Suppressor macrophage (primary cell): ENCODE results near the gene EFCAB5.
"Not testable (repeated sequence)": the region's sequence is repeated elsewhere in the genome, so short reads cannot be mapped to it uniquely, and the experiment has no call there.

ENCODE experiments used
- DNase-seq, 4 experiments: peaks; one replicate each; pipeline ENCODE4 v3.0.0-alpha.2; 2020 to 2022
- total RNA-seq, 17 experiments: gene quantifications; one replicate each; lab custom pipeline; 2026; ENCODE audit warnings: mixed read lengths in 6 of 17, inconsistent platforms in 3 of 17; lab: John Stamatoyannopoulos, UW

The EFCAB5 gene
- total RNA-seq, result 0.04 to 4.1 (median 0.15) reads per million in 17 experiments

DNA sequence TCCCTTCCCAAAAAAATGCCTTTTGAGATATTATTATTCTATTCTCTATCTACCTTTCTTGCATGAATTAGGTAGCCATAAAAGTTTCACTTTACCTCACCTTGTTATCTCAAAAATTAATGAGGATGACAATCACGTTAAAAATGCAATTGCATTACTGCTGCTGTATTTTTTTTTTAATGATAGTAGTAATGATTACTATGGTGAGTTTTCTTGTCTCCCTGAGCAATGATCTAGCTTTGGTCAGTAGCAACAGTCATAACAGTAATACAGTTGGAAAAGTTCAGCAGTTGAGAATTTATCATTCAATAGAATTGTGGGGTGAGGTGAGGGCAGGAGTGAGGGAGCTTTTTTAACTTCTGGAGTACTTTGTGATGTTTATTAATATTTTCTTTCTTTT is at the start of gene EFCAB5:
TSS of gene EFCAB5 (plus strand) at position 301 of the 400 bp plus-strand sequence. CDS start 163 bp downstream, outside the sequence.
- DNase-seq, result no peak

DNA sequence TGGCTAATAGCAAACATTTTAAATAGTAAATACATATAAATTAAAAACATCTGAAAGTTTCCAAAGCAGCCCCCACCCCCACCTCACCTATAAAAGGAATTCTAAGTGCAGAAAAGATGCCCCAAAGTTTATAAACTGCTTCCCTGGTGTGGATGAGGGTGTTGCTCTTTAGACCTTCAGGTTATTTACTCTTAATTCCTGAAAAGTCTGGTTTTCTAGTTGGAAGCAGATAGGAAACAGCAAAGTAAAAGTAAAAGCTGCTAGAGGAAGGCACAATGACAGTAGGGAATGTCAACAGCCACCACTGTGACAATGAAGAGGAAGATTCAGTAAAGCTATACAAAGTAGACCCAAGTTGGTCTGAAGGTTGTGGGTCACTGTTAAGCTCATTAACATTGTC is 49.2 kb upstream of the EFCAB5 start:
- no peak for DNase-seq

DNA sequence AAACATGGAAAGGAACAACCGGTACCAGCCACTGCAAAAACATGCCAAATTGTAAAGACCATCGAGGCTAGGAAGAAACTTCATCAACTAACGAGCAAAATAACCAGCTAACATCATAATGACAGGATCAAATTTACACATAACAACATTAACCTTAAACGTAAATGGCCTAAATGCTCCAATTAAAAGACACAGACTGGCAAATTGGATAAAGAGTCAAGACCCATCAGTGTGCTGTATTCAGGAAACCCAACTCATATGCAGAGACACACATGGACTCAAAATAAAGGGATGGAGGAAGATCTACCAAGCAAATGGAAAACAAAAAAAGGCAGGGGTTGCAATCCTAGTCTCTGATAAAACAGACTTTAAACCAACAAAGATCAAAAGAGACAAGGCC is 44.3 kb upstream of the EFCAB5 start:
- not testable (repeated sequence) for DNase-seq

DNA sequence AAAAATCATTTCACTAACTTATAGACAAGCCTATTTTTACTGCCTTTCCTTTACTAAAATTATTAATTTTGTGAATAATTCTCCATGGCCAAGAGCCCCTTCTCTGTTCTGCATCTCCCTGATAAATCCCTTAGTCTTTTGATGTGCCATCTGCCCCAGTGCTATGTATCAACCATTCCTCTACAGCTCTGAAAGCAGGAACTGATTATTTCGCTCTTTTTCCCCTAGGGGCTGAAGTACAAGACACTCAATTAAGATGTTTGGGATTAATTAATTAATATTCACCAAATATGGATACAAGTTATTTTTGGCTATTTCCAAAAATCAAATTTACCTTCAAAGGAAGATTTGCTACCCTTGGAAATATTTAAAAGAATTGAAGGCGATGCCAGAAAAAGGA is 38.0 kb upstream of the EFCAB5 start:
- DNase-seq, result no peak

DNA sequence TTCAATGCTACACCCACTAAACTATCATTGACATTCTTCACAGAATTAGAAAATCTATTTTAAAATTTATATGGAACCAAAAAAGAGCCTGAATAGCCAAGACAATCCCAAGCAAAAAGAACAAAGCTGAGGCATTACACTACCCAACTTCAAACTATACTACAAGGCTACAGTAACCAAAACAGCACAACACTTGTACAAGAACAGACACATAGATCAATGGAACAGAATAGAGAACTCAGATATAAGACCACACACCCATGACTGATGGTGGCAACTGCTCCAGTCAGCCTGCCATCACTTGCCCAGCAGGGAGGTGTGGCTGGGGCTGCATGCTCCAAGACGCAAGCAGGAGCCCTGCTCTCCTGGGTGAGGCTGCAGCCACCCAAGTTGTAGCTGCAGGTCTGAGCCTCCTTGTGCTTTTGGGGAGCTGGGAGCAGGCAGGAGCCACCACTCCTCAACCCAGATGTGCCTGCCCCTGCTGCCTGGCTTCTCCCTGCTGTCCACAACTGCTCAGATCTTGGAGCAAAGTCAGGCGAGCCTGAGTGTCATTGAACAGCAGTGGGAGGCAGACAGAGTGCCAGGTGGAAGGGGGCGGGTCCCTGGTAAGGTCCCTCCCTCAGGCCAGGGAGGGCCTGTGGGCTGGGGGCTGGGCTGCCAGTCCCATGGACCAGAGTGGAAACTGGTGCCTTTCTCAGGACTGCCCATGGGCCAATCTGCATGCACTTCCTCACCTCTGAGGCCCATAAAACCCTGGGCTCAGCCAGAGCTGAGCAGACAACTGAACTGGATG is 36.2 kb upstream of the EFCAB5 start:
- DNase-seq, result no peak

DNA sequence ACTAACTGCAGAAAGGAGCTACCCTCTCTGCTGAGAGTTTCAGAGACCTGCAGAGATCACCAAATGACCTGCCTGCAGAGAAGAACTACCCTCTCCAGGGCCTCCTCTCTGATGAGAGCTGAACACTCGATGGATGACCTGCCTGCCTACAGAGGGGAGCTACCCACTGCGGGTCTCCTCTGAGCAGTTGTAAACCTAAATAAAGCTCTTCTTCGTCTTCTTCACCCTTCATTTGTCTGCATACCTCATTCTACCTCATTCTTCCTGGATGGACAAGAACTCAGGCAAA is 35.6 kb upstream of the EFCAB5 start:
- no peak for DNase-seq

DNA sequence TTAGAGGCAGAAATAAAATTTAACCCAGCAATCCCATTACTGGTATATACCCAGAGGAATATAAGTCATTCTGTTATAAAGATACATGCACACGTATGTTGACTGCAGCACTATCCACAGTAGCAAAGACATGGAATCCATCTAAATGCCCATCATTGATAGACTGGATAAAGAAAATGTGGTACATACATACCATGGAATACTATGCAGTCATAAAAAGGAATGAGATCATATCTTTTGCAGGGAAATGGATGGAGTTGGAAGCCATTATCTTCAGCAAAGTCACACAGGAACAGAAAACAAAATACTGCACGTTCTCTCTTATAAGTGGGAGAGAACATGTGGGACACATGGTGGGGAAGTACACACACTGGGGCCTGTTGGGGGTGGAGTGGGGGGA is 34.5 kb upstream of the EFCAB5 start:
- DNase-seq, result no peak

DNA sequence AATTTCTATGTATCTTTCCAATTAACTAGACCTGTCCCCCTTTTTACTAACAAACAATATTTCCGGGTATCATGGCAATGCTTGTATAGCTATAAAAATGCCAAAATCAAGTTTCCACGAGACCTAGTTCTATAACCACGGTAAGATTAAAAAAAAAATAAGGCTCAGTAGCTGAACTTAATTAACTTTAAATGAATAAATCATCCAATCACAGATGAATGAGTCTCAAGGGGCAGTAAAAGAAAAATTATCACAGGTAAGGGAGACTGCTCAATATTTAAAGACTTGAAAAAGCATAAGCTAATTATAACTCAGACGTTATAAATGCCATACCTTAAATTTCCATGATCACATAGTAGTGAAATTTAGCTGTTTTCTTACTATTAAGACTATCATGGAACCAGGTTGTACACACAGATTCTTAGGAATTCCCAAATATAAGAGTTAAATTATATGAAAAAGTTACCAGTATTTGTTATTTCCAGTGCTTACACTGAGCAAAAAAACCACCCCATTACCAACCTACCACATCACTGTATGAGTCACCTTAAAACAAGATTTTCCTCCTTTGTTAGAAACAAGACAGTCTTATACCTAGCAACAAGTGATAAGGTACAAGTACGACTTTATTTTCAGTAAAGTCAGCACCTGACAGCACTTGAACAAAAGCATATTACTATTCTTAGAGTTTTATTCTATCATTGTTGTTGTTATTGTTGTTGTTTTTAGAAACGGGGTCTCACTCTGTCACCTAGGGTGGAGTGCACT is 32.0 kb upstream of the EFCAB5 start:
- no peak for DNase-seq

DNA sequence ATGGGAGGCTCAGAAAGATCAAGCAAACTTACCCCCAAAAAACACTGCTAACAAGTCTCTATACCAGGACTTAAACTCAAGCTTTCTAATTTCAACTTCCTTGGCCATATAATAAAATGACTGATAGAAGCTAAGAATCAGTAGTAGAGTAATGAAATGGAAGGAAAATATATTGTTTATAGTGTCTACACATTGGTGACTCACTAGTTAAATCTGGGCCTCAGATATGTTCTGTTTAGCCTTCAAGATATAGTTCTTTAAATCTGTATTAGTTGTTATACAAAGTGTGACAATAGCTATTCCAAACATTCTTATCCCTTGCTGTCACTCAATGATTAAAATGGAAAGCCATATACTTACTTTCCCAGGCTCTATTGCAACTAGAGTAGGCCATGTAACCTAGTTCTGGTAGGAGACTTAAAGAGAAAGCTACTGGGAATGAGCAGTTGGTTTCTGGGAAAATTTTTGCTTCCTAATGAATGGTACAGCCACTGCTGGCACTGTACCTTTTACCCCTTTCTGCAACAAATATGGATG is 29.7 kb upstream of the EFCAB5 start:
- no peak for DNase-seq

DNA sequence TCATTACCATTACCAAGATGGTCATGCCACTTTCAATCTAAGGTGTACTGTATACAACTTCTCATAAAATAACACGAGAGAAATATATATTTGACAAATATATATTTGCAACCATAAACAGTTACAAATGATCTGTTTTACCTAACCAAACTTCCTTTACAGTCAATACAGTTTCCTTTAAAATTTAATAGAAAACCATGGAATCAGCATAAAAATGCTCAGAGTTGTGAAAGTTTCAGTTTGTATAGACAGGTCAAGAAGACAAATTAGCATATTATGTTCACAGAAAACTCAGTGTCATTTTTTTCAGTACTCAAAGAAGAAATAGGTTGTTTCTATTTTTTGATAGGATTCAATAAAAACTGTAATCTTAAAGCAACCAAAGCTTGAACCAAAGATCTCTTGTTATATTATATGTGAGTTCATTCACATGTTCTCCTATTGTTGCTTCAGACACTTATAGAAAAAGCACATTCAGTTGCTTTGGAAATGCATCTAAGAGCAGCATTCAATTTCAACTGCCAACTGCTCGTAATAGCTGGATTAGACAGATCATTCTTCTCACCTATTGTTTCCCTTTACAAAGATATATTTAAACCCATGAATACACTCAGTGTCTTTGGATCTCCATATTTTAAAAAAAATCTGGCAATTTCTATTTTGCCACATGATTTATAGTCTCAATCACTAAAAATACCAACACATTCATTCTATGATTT is 26.5 kb upstream of the EFCAB5 start:
- no peak for DNase-seq

DNA sequence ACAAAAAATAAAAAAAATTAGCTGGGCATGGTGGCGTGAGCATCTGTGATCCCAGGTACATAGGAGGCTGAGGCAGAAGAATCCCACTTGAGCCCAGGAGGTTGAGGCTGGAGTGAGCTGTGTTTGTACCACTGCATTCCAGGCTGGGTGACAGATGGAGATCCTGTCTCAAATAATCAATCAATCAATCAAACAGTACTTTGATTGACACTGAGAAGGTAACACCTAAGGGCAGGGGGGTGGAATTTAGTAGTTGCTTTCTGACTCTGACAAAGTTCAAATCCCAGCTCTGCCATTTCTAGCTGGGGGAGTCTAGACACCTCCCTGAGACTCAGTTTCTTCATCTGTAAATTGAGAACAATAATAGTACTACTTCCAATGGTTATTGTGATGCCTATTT is 23.4 kb upstream of the EFCAB5 start:
- no peak for DNase-seq

DNA sequence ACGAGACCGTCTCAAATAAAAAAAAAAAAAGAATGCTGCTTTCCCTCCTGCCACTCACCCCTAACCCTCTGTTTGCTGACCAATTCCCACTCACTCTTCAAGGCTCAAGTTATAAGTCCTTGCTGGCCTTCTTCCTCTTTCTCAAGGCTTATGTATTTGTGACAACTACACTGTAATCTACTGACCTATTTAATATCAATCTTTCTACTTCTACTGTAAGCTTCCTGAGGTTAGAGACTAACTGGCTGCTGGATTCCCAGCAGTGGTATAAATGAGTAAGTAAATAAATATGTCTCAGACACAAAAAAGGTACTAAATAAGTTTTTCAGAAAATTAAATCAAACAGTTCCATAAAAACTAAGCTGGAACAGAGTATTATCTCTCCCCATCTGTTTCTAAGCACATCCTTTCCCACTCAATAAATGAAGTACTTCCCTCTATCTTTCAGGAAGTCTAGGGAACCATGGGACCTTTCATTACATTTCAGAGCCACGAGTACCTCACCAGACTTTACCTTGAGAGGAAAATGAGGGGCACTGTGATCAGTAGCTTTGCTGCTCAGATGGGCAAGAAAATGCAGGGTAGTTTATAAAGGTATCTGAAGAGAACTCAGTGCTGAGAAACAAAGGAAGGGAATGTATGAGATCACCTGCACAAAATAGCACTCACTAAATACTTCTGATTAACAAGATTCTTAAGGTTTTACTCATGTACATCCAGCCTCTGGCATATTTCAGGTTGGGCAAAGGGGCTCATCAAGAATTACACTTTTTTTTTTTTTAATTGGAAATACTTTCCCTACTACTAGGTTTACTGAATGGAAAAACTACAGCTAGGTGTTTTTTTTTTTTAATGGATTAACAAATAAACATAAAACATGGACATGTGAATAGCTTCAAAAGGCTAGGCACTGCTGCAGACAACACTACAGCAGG is 22.2 kb upstream of the EFCAB5 start:
- peak; percentile 9 to 60 (median 26) for DNase-seq

DNA sequence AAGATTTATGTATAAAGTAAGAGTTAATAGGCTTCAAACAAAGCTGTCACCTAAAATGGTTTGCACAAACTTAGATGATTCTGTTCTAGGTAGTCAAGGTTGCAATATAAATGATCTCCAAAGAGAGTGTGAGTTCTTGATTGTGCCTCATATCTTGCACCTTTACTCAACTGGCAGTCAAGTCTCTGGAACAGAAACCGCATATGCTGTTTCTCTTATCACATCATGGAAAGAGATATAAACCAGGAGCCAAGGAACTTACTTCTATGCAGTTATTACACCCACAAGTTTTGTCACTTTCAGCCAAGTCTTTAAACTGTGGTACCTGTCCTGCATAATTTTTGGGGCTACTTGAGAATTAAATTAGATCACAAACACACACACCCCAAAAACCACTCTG is 16.6 kb upstream of the EFCAB5 start:
- no peak for DNase-seq

DNA sequence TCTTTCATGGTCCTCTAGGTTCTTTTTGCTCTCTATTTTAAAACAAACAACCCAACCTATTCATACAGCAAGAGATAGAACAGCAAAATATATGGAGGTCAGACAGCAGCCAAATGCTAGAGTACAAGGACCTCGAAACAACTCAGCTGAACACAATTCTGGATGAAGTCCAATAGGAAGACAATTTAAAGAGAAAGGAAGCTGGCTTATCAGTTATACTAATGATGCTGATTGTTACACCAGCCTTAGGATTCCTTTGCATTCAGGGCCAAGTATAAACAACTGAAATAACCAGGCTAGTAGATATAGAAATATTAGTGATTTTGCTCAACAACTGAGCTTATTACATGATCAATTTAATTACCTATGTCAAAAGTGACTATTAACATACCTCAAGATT is 13.9 kb upstream of the EFCAB5 start:
- no peak for DNase-seq

DNA sequence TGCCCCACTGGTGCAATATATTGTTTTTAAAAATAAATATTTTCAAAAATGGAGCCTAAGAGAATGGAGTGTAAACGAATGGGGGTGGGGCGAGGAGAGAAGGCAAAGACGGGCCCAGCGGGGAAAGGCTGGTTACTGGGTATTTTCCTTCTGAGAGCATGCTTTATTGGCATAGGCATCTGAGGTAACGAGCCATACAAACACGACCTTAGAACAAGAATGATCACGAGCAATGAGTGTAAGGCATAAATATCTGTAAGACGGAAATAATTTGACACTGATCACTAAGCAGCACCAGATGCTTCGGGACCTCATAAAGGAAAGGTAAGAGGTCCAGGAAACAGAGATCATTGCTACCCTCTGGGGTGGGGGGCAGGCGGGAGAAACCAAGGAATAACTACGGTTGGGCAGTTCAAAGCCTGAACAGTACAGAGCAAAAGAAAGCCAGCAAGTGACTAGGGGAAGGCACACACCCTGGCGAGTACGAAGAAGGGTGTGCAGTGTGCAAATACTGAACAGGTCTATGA is 12.4 kb upstream of the EFCAB5 start:
- DNase-seq, result peak; percentile 11 to 34 (median 32)

DNA sequence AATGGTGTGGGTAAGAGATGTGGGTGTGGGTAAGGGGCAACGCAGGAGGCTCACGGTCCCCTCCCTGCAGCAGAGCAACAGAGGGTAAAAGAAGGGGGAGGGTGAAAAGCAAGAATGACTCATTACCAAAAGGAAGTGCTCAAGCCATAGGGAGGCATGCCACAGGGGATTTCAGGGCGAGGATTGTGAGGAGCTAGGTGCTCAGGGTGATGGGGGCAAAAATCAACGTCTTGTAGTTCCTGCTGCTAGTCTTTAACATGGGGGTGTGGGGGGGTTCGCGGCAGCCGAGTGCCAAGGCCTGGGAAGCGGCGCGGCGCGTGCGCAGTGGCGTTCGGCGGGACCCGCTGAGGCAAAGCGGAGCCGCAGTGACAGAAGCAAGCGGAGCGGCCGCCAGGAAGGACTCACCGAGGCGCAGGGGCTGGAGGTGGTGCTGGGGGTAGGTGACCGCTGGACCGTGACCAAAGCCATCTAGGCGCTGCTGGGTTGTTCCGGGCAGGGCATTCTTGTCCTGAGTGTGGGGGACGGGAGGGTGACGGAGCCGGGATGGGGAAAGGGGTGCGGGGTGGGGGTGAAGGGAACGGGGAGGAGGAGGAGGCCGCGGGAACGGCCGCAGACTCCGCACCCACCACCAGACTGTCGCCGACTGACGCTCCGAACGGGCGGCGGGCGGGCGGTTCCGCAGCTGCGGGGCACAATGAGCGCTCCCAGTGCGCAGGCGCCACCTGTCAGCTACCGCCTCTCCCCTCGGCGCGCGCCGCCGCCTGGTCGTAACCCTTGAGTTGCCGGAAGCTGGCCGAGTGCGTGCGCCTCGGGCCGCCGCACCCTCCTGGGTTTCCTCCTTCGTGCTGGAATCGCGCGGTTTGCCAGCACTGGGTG is 11.7 kb upstream of the EFCAB5 start, which contains the start of gene SSH2:
TSS of gene SSH2 (minus strand) at position 696 of the 876 bp plus-strand sequence. CDS start at position 468, 228 bp downstream.
- peak; percentile 91 to 96 (median 94) for DNase-seq

DNA sequence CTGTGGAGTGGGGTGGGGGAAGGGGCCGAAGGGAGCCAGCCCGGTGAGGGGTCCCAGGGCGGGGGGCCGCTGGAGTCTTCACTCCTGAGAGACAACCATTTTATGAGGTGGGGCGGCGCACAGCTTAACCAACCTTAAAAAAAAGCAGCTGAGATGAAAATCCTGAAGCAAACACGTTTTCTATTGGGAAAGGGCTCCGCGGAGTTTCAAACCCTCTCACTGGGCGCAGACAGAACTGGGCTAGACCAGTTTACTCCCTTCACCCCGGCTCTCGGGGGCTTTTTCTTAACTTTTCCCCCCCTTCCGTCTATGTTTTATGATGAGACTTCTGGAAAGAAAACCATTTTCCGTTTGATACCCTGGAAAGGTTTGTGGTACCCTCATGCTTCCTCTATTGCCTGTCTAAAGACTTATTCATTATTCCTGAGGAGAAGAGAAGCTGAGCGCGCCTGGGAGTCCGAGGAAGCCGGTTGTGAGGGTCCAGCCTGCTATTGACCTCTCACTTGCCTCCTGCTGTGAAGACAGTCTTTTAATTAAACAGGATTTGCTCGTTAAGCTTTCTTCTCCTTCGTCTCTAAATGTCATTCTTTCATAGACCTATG is 10.9 kb upstream of the EFCAB5 start:
- DNase-seq, result peak in 2 of 4 experiments; percentile 21 to 39

DNA sequence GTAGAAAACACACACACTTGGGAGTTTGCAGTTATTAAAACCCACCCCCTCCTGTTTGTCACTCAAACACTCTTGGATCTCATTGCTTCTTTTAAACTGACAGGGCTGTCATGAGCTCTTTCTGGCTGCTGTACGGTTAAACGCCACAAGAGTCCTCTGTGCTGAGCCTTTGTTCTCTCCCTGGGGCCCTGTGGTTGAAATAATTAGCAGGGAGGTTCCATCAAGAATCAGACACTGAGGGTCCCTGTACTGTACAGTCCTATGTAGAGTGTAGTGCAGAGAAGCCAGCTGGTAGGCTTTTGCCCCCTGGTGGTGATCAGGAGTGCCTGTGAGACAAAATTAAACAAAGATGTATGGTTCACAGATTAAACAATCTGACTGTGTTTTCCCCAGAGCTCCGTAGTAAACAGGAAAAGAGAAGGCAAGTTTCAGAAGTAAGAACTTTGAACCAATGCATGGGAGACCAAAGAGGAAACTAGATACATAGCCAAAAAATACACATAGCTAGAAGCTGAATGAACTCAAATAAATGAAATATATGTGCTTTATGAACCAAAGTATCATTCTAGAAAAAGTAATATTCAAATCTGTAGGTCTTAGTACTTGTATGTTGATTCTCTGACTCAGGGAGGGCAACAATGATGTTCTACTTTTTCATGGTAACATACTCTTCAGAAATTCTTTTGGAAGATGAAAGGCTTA is 10.1 kb upstream of the EFCAB5 start:
- peak; percentile 64 to 89 (median 84) for DNase-seq

DNA sequence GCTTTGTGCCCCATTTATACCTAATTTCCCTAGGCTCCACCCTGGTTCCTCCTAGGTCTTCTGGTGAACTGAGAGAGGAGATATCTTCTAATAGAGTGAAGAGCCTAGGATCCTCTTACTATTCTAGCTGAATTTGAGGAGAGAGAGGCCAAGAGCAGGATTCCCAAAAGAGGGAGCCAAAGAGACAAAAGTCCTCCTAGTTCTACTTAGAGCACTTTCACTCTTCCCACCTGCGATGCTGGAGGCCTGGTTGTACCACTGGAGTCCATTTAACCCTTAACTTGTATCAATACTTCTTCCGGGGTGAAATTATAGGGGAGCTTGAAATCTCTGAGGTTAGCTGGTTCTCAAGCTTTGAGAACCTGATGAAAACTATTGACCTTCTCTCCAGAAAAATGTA is 8.1 kb upstream of the EFCAB5 start:
- DNase-seq, result peak in 3 of 4 experiments; percentile 9 to 23 (median 17)
